K562 (cell line): ENCODE measurements around the gene SS18L1. TPM values are rescaled to one million over a fixed set of nuclear protein-coding genes. Genes with fewer than 3 reads are reported as not detected.

Experiments
- ERF ChIP-seq: fragments of 450-650 bp; formaldehyde crosslinking; IDR thresholded peaks from 2 replicates; pipeline ENCODE4 v1.4.0; 2020; ENCODE audit warnings: mild to moderate bottlenecking, mixed read lengths
- FUS ChIP-seq: fragments of 200-400 bp; formaldehyde crosslinking; optimal IDR thresholded peaks from 2 replicates; pipeline ENCODE3; 2017; ENCODE audit warnings: low read depth, low read length
- GABPA ChIP-seq: fragments of 200-800 bp; sonication (Bioruptor generic); conservative IDR thresholded peaks from 2 replicates; pipeline ENCODE4 v1.6.1; 2016; ENCODE audit warnings: low read depth, missing genetic modification characterization, missing compliant biosample characterization
- HES1 ChIP-seq: fragments of 450-650 bp; IDR thresholded peaks from 2 replicates; pipeline ENCODE4 v1.6.1; 2016; ENCODE audit warnings: low read depth, mild to moderate bottlenecking, moderate library complexity
- HMGN3 ChIP-seq: IDR thresholded peaks from 2 replicates; pipeline ENCODE4 v1.6.1; 2011; ENCODE audit warnings: borderline replicate concordance, low read depth, mild to moderate bottlenecking, mixed read lengths, low read length; ENCODE audit not compliant: insufficient read length; ENCODE audit errors: extremely low read depth
- KDM2B ChIP-seq: fragments of 250-450 bp; sonication (Bioruptor Pico); IDR thresholded peaks from 2 replicates; pipeline ENCODE4 v1.8.0; 2021; ENCODE audit warnings: mild to moderate bottlenecking, moderate library complexity
- NR0B1 ChIP-seq: fragments of 450-650 bp; IDR thresholded peaks from one replicate; pipeline ENCODE4 v1.6.1; 2018; ENCODE audit warnings: mild to moderate bottlenecking, moderate library complexity; ENCODE audit not compliant: partially characterized antibody
- PCBP1 ChIP-seq: fragments of 200-400 bp; formaldehyde crosslinking; IDR thresholded peaks from 2 replicates; pipeline ENCODE4 v1.6.1; 2018; ENCODE audit warnings: mild to moderate bottlenecking, low read depth, low read length; ENCODE audit not compliant: poor library complexity, severe bottlenecking
- RAD51 ChIP-seq: fragments of 450-650 bp; IDR thresholded peaks from 2 replicates; pipeline ENCODE4 v1.7.1; 2016; ENCODE audit warnings: low read depth, mild to moderate bottlenecking, borderline replicate concordance
- RBM22 ChIP-seq: fragments of 200-400 bp; formaldehyde crosslinking; IDR thresholded peaks from 2 replicates; pipeline ENCODE4 v1.6.1; 2018; ENCODE audit warnings: low read length, low read depth; ENCODE audit not compliant: poor library complexity, severe bottlenecking
- RERE ChIP-seq: sonication (generic); formaldehyde crosslinking; IDR thresholded peaks from 2 replicates; pipeline ENCODE4 v1.8.0; 2023; ENCODE audit warnings: missing genetic modification reagents, mild to moderate bottlenecking, borderline replicate concordance
- RNF2 ChIP-seq: sonication (generic); IDR thresholded peaks from 2 replicates; pipeline ENCODE4 v1.6.1; 2016
- SP1 ChIP-seq: sonication (generic); formaldehyde crosslinking; IDR thresholded peaks from 2 replicates; pipeline ENCODE4 v1.8.1; 2022; ENCODE audit warnings: mild to moderate bottlenecking, missing genetic modification reagents
- TBL1XR1 ChIP-seq, 2 experiments: IDR thresholded peaks; 2 replicates each; pipeline ENCODE4 v1.6.1; 2012; ENCODE audit warnings: improper control_type of control experiment in 2 of 2, low read length in 2 of 2, mild to moderate bottlenecking in 1 of 2
- TSC22D4 ChIP-seq: fragments of 450-650 bp; IDR thresholded peaks from 2 replicates; pipeline ENCODE4 v1.6.1; 2016; ENCODE audit warnings: missing genetic modification characterization, missing biosample characterization, control low read depth
- U2AF1 ChIP-seq: fragments of 200-400 bp; formaldehyde crosslinking; optimal IDR thresholded peaks from 2 replicates; pipeline ENCODE3; 2017; ENCODE audit warnings: mild to moderate bottlenecking, low read depth, low read length, moderate library complexity
- ZNF232 ChIP-seq: sonication (generic); formaldehyde crosslinking; IDR thresholded peaks from 2 replicates; pipeline ENCODE4 v1.8.0; 2022; ENCODE audit warnings: mild to moderate bottlenecking, missing genetic modification reagents
- ZNF436 ChIP-seq: fragments of 250-450, 450-650 bp; sonication (Bioruptor Pico); formaldehyde crosslinking; IDR thresholded peaks from 2 replicates; pipeline ENCODE4 v1.7.0; 2020; ENCODE audit warnings: mild to moderate bottlenecking
- ZNF79 ChIP-seq: fragments of 250-450 bp; sonication (Bioruptor Pico); IDR thresholded peaks from 2 replicates; pipeline ENCODE4 v1.4.0; 2020; ENCODE audit warnings: low read depth, mild to moderate bottlenecking, moderate library complexity
- polyA plus RNA-seq, 8 experiments: library from polyadenylated mRNA; depleted of rRNA in 4 of 8; stranded (reverse) in 5 of 8; unstranded in 3 of 8; fragments of >200 nt; fragmentation: Nextera tagmentation in 2 of 8; fragmentation: Illumina TruSeq in 1 of 8; extraction: Ambion mirVana in 2 of 8; extraction: Trizol in 1 of 8; gene quantifications; 2 replicates each; pipeline versions ENCODE4 v1.2.1 to v1.2.3, GENCODE V29; 2011 to 2014; ENCODE audit warnings: inconsistent platforms in 1 of 8, missing spikeins in 1 of 8
- total RNA-seq, 7 experiments: library from RNA; depleted of rRNA in 6 of 7; stranded (reverse); fragments of >200 nt in 6 of 7; fragmentation: Illumina TruSeq in 2 of 7; extraction: Trizol in 2 of 7; gene quantifications; 2 replicates each; pipeline versions ENCODE4 v1.2.1 to v1.2.3, GENCODE V29; 2011 to 2021; ENCODE audit warnings: low replicate concordance in 1 of 7

Gene SS18L1
- total and polyA plus RNA-seq, 9 of the 15 experiments (the other 6 are each of a cell fraction or from before 2014, with no cell fraction given): 2.7 to 28.3 (median 15.1) TPM

- 0 out of 2 replicates have a peak, but pooled peaks have one; percentile 26 for TF ChIP-seq RERE (CRISPR knock-in tag)
- TF ChIP-seq PCBP1: peak; percentile 70
- TF ChIP-seq HMGN3: peak; percentile 77
- TF ChIP-seq RNF2: peak; percentile 39; the same call in 1 of the 2 replicates
- peak; percentile 60 for TF ChIP-seq SP1 (CRISPR knock-in tag)
- no peak for TF ChIP-seq NR0B1
- TF ChIP-seq ZNF436 (CRISPR knock-in tag): no peak
- TF ChIP-seq TSC22D4 (tag): no peak
- peak; percentile 99 for TF ChIP-seq GABPA (tag)
- no peak for TF ChIP-seq KDM2B (CRISPR knock-in tag)
- 0 out of 2 replicates have a peak, but pooled peaks have one; percentile 45 for TF ChIP-seq ERF (CRISPR knock-in tag)
- TF ChIP-seq HES1: no peak
- peak; percentile 27 for TF ChIP-seq RBM22
- TF ChIP-seq RAD51: no peak
- TF ChIP-seq ZNF232 (CRISPR knock-in tag): 0 out of 2 replicates have a peak, but pooled peaks have one; percentile 41
- TF ChIP-seq ZNF79 (CRISPR knock-in tag): no peak
- peak; percentile 87 for TF ChIP-seq U2AF1
- peak; percentile 41 for TF ChIP-seq FUS
- TF ChIP-seq TBL1XR1 (IDR thresholded peaks at IDR 0.05; ENCODE audit: low read length in 2 of 2): peak in 1 of 2 experiments; percentile 78; a peak in 2 of 4 replicates
Observed at GRCh38 chr20:62182469-62183425, 39.2 kb downstream of the SS18L1 start, which contains the start of gene MTG2 (continued).
